HG02938 (cell line): ENCODE measurements around the gene CDH5.
"Not testable (repeated sequence)": the region's sequence is repeated elsewhere in the genome, so short reads cannot be mapped to it uniquely, and the experiment has no call there.

Experiments
- ATAC-seq: cut with Tn5 transposase; IDR thresholded peaks from one replicate; pipeline ENCODE4 v1.9.1; 2021; ENCODE audit warnings: mild to moderate bottlenecking, moderate library complexity; ENCODE audit not compliant: unreplicated experiment

The CDH5 gene

DNA sequence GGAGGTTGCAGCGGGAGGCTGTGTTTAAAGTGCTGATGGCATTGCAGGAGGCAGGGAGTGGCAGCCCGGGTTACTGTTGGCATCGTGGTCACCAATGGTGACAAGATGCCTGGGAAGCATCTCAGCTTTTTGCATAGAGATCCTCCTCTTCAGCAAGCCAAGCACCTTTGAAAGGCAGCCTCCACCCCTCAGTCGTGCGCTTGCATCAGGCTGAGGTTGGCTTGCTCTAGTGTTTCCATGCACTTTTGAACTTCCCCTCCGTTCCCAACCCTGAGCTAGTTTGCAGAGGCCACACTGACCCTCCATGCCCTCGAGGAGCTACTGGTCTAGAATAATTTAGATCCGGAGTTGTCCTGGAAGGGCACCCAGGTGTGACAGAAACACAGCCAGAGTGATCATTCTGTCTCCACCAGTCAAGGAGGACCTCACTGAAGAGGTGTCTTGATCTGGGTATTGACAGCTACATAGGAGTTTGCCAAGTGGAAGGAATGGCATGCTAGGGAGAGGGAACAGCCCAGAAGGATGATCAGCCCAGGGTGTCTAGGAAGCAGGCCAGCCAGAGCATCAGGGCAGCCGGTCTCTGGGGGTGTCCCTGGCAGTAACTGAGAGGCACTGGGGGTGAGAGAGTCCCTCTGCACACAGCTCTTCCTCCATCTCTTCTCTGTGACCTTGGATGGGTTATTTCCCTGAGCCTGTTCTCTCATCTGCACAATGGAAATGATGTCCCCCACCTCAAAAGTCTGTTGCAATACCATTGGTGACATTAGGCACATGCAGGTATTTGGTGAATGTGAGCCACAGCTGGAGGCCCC, 68.3 kb downstream of the CDH5 start:
- ATAC-seq = no peak

DNA sequence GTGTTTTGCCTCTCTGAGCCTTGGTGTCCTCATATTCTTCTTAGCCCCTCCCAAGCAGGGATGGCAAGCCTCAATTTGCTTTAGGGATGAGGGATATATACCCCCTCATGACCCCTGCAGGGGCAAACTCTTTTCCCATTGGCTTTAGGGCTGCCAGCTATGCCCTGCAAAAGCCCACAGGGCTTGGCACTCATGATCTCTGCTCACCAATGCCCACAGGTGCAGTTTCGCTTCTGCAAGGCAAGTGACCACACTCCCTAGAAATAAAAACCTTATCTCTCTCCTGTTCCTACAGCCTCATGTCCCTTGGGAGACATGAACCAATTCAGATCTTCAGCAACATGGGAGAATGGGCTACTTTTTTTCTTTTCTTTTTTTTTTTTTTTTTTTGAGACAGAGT, 69.4 kb downstream of the CDH5 start:
- no peak for ATAC-seq

DNA sequence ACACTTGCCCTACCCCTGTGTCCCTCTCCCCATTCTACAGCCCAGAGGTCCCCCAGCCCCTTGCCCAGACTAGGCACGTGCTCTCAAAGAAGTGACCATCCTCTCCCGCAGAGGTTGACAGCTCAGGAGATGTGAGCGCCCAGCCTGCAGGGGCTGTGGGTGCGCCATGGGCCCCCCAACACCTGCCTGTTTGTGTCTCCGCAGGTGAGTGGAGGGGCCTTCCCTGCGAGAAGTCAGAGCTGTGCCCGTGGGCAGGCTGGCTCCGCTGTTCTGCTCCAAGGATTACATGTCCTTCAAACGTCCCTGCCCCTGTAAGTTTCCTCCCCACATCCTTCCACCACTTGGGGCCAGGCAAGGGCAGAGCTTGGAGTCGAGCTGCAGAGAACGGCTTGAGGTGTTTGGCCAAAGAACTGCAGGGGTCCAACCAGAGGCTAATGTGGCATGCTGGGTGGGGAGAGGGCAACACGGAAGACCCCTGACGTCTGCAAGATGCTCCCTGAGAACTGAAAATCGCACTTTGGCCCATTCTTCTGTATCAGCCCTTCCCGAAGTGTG, 71.0 kb downstream of the CDH5 start:
- ATAC-seq = no peak

DNA sequence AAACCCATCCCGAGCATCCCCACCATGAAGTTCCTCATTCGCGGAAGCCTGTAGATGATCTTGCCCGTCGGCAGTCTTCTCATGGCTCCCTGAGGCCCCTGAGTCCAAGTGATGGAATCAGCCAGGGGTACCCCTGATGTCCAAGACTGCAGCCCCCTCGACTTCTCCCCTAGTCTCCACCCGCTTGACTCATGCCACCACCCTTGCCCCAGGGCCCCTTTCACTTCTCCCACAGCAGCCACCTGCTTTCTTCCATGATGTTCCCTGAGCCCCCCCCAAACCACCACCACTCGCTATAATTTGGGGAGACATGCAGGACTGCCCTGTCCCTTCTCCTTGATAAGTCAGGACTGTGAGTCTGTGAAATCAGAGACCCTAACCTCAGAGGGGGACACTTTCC, 72.0 kb downstream of the CDH5 start:
- no peak for ATAC-seq

DNA sequence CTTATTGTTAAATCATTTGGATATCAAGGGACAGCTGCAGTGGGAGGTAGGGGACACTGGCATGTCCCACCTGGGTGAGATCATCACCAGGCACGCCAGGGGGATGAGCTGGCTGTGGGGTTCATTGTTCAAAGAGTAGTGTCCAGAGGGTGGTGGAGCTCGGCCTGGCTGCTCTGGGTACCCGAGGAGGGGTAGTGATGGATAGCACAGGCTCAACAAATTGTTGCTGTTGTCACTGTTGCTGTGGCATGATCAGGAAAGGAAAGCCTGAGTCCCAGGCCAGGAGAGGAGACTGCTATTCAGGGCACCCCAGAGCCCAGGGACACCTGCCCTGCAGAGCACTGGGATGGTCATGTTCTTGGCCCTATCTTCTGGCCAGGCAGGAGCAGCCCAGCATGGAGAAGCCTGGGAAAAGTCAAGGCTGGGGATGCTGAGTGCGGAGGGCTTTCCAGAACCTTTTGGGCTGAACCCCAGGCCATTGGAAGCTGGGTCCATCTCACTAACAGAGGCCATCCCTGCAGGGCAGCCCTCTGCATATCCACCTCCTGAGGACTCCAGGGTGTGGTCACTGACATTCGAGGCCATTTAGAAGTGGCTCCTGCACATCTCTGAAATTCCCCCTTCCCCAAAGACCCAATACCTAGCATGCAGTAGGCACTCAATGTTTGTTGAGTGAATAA, 72.7 kb downstream of the CDH5 start:
- ATAC-seq = no peak

DNA sequence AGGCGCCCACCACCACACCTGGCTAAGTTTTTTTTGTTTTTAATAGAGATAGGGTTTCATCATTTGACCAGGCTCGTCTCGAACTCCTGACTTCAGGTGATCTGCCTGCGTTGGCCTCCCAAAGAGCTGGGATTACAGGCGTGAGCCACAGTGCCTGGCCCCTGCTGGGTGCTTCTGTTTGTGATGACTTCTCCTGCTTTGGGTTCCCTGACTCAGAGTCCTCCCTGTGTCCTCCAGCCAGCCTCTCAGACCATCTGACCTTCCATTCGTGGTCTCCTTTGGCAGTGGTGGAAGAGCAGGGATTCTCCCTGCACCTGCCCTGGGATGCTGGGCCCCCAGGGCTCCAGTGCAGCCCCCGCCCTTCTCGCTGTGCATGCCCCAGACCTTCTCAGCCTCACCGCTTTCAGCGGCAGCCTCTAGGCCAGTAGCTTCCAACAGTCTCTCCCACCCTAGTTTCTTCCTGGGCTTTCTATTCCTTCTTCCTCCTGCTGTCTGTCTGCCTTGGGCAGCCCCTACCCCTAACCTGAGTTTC, 73.8 kb downstream of the CDH5 start:
- ATAC-seq = no peak

DNA sequence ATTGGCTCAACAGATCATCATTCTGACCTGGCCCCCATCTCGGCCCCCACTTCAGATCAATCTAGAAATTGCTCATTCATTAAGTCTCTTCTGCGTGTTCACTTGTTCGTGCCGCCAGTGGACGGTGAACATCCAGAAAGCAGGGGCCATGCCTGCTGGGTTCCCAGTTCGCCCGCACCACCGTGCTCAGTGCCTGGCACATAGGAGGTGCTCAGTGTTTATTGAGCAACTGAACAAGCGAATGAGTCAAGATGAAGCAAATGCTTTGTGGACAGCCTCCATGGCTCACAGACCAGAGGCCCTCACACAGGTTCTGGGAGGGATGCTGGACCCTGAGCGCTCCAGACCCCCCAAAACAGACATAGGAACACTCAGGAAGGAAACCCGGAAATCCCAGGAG, 74.5 kb downstream of the CDH5 start:
- ATAC-seq = no peak

DNA sequence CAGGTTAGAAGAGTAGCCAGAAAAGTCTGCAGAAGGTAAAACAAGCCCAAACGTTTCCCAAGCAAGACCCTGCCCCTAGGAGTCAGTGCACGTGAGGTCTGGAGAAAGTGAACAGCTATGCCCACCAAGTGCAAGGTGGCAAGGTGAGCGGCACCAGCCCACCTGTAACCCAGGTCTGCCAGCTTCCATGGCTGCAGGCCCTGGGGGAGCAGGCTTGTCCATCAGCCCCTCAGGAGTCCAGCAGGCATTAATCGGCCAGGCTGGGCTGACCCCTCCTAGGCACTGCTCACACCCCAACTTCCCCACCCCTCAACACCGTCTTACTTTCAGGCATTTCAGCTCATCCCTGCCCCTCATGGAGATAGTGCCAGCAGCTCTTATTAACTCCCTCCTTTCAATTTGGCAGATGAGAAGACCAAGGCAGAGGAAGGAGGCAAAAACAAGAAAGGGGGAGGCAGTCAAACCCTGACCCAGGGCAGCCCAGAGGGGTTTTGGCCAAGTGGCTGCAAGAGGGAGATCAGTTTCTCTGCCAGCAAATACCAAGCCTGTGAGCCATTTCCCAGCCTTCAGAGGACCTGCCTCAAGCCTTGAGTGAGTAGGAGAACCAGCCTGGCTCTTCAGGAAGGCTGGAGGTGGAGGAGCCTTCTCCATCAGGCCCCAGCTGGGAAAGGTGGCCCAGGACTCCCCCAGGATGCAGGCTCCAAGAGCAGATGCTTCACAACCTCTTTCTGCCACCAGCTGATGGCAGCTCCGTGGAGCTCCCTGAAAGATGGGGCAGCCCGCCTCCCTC, 75.3 kb downstream of the CDH5 start:
- no peak for ATAC-seq

DNA sequence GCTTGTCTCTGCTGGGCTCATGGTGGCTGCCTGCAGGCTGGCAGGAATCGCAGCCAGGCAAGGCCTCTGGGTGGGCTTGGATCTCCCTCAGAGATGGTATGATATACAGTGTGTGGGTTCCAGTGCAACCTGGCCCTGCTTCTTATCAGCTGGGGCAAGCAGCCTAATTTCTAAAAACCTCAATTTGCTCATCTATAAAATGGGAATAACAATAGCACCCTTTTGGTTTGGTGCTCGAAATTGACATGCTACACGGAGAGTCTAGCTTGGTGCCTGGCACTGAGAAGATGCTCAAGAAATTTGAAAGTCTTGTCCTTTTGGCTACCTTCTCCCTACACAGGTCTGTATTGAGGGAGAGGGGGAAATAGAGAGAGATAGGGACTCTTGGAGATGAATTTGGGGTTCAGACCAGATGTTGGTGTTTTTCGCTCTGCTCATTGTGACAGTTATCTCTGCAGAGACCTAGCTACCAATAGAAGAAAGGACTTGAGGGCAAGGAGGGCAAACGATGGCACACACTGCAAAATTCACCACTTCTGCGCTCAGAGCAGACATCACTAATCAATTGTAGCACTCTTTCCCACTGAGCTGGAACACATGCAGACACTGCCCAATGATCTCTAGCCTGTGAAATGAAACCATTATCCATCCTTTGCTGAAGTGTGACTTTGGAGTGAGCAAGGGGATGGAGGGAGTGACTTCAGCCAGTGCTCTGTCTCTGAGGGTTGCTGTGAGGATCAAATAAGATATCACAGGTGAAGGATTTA, 76.2 kb downstream of the CDH5 start:
- no peak for ATAC-seq

DNA sequence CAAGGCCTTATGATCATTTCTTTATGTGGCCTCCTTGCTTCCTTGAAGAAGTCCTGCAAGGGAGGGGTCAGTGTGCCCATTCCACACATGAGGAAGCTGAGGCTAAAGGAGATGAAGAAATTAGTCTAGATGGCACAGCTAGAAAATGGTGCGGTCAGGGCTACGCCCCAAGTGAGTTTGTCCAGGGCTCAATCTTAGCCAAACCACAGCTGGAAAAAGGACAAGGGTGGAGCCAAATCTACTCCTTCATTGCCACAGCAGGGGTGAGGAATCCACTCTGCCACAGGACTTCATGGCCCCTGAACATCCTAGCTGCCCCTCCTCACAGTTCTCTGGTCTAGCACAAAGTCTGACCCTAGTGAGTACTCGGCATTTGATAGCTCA, 76.8 kb downstream of the CDH5 start:
- no peak for ATAC-seq

DNA sequence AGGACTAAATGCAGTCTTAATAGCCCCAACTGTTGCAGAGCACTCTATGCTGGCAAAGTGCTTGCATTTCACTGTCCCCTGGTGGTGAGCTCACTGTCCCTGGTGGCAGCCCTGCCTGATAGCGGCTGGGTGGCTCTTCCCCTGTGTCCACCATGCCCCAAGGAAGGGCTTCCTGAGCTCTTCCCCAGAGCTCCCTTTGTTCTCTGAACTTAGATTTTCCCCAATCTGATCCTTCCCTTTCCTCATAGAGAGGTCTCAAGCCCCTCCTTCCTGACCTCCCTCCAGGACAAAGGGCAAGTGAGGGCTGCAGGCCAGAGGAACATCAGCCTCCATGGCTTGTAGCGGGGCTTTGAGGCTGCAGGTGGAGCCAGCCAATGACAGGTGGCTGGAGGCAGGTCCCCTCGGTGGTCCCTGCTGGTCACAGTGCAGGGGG, 77.6 kb downstream of the CDH5 start:
- ATAC-seq = no peak

DNA sequence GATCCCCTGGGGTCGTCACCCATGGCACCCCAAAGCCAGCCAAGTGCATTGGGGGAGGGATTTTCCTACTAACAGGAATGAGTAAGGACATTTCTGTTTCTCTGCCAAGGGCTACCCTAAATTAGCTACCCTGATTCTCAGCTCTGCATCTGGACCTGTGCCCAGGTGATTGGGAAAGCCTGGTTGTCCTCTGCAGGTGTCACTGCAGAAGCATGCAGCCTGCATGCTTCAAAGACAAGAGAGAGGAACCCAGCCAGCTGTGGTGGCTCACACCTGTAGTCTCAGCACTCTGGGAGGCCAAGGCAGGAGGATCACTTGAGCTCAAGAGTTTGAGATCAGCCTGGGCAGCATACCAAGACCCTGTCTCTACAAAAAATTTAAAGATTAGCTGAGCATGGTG, 80.2 kb downstream of the CDH5 start:
- ATAC-seq = no peak

DNA sequence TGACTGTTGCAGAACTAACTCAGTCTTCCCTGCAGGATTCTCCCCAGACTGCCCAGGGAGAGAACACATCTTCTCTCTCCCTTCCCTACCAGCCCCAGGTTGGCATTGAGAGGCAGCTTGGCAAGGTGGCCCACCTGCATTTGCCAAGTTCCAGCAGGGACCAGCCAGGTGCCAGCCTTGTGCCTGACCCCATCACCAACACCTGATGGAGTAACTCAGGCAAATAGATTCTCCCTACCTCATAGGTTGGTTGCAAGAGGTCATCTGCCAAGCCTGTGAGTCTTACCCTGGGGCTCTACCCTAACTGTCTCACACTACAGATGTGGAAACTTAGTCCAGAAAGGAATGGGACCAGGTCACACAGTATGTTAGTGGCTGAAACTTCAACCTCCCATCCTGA, 81.0 kb downstream of the CDH5 start:
- no peak for ATAC-seq

DNA sequence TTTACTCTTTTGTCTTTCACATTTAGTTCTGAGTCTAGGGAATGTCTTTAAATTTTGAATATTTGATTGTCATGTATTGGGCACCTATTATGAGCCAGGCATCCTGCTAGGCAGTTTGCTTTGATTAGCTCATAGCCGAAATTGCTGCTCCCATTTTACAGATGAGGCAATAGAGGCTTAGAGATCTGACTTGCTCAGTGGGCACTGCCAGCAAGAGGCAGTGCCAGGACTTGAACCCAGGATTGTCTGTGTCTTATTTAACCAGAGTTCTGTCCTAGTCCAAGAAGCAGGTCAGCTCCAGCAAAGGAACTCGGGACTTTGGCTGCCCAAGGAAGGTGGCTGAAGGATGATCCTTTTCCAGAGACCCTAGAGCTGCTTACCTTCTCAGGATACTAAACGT, 85.1 kb downstream of the CDH5 start:
- ATAC-seq = no peak

DNA sequence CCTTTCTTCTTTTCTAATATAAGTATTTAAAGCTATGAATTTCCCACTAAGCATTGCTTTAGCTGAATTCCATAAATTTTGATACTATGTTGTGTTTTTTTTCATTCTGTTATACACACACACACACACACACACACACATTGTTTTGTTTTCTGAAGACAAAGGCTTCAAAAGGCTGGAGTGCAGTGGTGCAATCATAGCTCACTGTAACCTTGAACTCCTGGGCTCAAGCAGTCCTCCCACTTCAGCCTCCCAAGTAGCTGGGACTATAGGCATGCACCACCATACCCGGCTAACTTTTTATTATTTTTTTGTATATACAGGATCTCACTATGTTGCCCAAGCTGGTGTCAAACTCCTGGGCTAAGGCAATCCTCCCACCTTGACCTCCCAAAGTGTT, 86.7 kb downstream of the CDH5 start:
- not testable (repeated sequence) for ATAC-seq
